Endodermal cell (in vitro differentiated cells): ENCODE data around the gene DGKD. TPM values are rescaled to one million over a fixed set of nuclear protein-coding genes. Genes with fewer than 3 reads are reported as not detected.

Source experiments
- DNase-seq: peaks from one replicate; pipeline ENCODE4 v3.0.0-alpha.2; 2017
- H3K27ac ChIP-seq: 2 replicates; pipeline ENCODE4 v1.5.1; 2013; ENCODE audit warnings: mild to moderate bottlenecking, low read depth, low read length, moderate library complexity
- H3K27me3 ChIP-seq: 2 replicates; pipeline ENCODE4 v1.6.1; 2013; ENCODE audit warnings: mild to moderate bottlenecking, low read length, moderate library complexity; ENCODE audit not compliant: insufficient read depth, control insufficient read depth, poor library complexity, severe bottlenecking
- H3K36me3 ChIP-seq: 2 replicates; pipeline ENCODE4 v1.7.0; 2013; ENCODE audit warnings: mild to moderate bottlenecking, low read length, moderate library complexity; ENCODE audit not compliant: control insufficient read depth, insufficient read depth
- H3K4me1 ChIP-seq: one replicate; pipeline ENCODE4 v1.7.0; 2013; ENCODE audit warnings: low read length; ENCODE audit not compliant: control insufficient read depth, insufficient read depth
- H3K4me3 ChIP-seq: 2 replicates; pipeline ENCODE4 v1.5.1; 2013; ENCODE audit warnings: mild to moderate bottlenecking, low read length, moderate library complexity
- H3K9ac ChIP-seq: 2 replicates; pipeline ENCODE4 v1.6.1; 2013; ENCODE audit warnings: mild to moderate bottlenecking, low read length, moderate library complexity; ENCODE audit not compliant: poor library complexity, severe bottlenecking; ENCODE audit errors: extremely low read depth
- H3K9me3 ChIP-seq: 2 replicates; pipeline ENCODE4 v1.6.1; 2013; ENCODE audit warnings: mild to moderate bottlenecking, low read length, moderate library complexity; ENCODE audit not compliant: control insufficient read depth
- H3K27ac Mint-ChIP-seq: 2 replicates; pipeline ENCODE4 v1.8.0; 2020; ENCODE audit warnings: mixed read lengths
- H3K27me3 Mint-ChIP-seq: 2 replicates; pipeline ENCODE4 v1.8.0; 2021; ENCODE audit warnings: mild to moderate bottlenecking, mixed read lengths; ENCODE audit not compliant: insufficient read depth
- H3K36me3 Mint-ChIP-seq: 2 replicates; pipeline ENCODE4 v1.8.0; 2020; ENCODE audit warnings: low read depth, mixed read lengths
- H3K4me1 Mint-ChIP-seq: 2 replicates; pipeline ENCODE4 v1.8.0; 2020; ENCODE audit warnings: mixed read lengths
- H3K4me3 Mint-ChIP-seq: 2 replicates; pipeline ENCODE4 v1.8.0; 2020; ENCODE audit warnings: mild to moderate bottlenecking, moderate library complexity, mixed read lengths
- H3K9me3 Mint-ChIP-seq: 2 replicates; pipeline ENCODE4 v1.8.0; 2020; ENCODE audit warnings: mild to moderate bottlenecking, mixed read lengths
- CTCF ChIP-seq: fragments of 200-600 bp; sonication (generic); conservative IDR thresholded peaks from 2 replicates; pipeline ENCODE4 v1.5.0; 2021; ENCODE audit warnings: antibody characterized with exemption, mild to moderate bottlenecking
- WGBS, 2 experiments: methylation state at CpG; one replicate each; pipeline versions ENCODE4 v1.1.5 to v1.1.7; 2013; ENCODE audit warnings: missing lambda C conversion rate in 2 of 2, mixed read lengths in 1 of 2; ENCODE audit not compliant: insufficient coverage in 1 of 2, insufficient read length in 1 of 2; 5-methylcytosine and 5-hydroxymethylcytosine counted together
- total RNA-seq, 2 donors: library from RNA; stranded (reverse); fragmentation: NEBNext Ultra II Directional in 1 of 2; extraction: Animal tissue kit (Norgen Biotek cat#: 25700) in 1 of 2; gene quantifications; 2 replicates in 1 of 2; 3 replicates in 1 of 2; pipeline ENCODE4 v1.2.1, GENCODE V29; 2021

DGKD gene
- total RNA-seq, 2 donors from 2014 or later, result 39.2 to 46.9 TPM

- no peak for TF ChIP-seq CTCF
- Histone ChIP-seq H3K27ac (no peak overlapping the region), H3K4me3 (no peak overlapping the region), H3K36me3 (no peaks in the 10 kb centered on the region), H3K4me1 (no peaks in the 10 kb centered on the region), H3K9ac (no peak overlapping the region), H3K9me3 (no peaks in the 10 kb centered on the region), H3K27me3 (no peaks in the 10 kb centered on the region)
- H3K4me1 Mint-ChIP-seq, result peaks cover 3% of the 10 kb centered on the region
- 93 to 96% methylated on average over 4 to 7 of the region's 7 CpGs for WGBS, 2 experiments
- H3K27ac Mint-ChIP-seq, result no peak overlapping the region
- H3K36me3 Mint-ChIP-seq, result no peaks in the 10 kb centered on the region
- DNase-seq, result no peak
- H3K9me3 Mint-ChIP-seq, result no peaks in the 10 kb centered on the region
- no peak overlapping the region for H3K4me3 Mint-ChIP-seq
- H3K27me3 Mint-ChIP-seq, result peaks cover 7% of the 10 kb centered on the region
Measured at GRCh38 chr2:233317196-233317943, 36.9 kb upstream of the DGKD start.

DNA sequence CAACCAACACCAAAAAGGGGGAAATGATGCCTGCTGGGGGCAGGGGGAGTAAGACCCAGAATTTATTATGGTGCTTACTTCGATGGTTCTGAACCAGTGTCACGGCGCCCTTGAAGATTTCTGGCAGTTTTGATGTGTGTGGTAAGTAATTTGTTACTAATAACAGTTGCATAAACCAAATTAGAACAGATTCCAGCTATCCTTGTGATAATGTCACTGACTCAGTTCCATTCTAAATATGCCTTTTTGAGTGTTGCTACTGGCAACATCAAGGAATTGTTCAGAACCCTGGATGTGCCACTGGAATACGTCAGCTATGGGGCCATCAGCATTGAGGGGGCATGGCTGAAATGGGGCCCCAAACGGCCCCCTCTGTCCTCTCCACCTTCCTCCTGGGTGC, 35.0 kb upstream of the DGKD start:
- whole genome bisulfite sequencing, 2 experiments, result 79 to 86% methylated on average over 2 to 5 of the region's 5 CpGs
- no peaks in the 10 kb centered on the region for H3K27me3 ChIP-seq
- no peaks in the 10 kb centered on the region for H3K36me3 Mint-ChIP-seq
- no peak for TF ChIP-seq CTCF
- no peak overlapping the region for H3K4me3 ChIP-seq
- no peaks in the 10 kb centered on the region for H3K4me1 ChIP-seq
- no peaks in the 10 kb centered on the region for H3K9me3 Mint-ChIP-seq
- no peaks in the 10 kb centered on the region for H3K9me3 ChIP-seq
- H3K4me1 Mint-ChIP-seq, result peaks cover 3% of the 10 kb centered on the region
- H3K36me3 ChIP-seq, result no peaks in the 10 kb centered on the region
- H3K27ac Mint-ChIP-seq, result no peak overlapping the region
- no peak overlapping the region for H3K9ac ChIP-seq
- no peak for DNase-seq
- peaks cover 7% of the 10 kb centered on the region for H3K27me3 Mint-ChIP-seq
- H3K4me3 Mint-ChIP-seq, result no peak overlapping the region
- no peak overlapping the region for H3K27ac ChIP-seq

DNA sequence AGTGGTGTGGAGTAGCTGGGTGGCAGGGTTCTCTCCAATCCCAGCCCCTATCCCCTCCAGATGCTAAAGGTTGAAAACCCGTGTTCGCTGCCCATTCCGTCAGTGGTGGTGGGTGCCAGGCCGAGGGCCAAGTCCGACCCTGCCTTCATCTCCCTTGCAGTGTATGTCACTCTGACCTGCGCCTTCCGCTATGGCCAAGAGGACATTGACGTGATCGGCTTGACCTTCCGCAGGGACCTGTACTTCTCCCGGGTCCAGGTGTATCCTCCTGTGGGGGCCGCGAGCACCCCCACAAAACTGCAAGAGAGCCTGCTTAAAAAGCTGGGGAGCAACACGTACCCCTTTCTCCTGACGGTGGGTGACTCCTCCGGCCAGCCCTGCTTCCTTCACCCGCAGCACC, 33.8 kb upstream of the DGKD start:
- no peak overlapping the region for H3K9ac ChIP-seq
- H3K27ac ChIP-seq, result no peak overlapping the region
- no peaks in the 10 kb centered on the region for H3K4me1 ChIP-seq
- H3K4me1 Mint-ChIP-seq, result peaks cover 3% of the 10 kb centered on the region
- no peaks in the 10 kb centered on the region for H3K9me3 Mint-ChIP-seq
- no peak for TF ChIP-seq CTCF
- H3K27me3 ChIP-seq, result no peaks in the 10 kb centered on the region
- H3K27ac Mint-ChIP-seq, result no peak overlapping the region
- H3K4me3 ChIP-seq, result no peak overlapping the region
- WGBS, 2 experiments, result 94 to 96% methylated on average over 12 to 17 of the region's 17 CpGs
- DNase-seq, result no peak
- H3K4me3 Mint-ChIP-seq, result no peak overlapping the region
- peaks cover 7% of the 10 kb centered on the region for H3K27me3 Mint-ChIP-seq
- no peaks in the 10 kb centered on the region for H3K36me3 Mint-ChIP-seq
- no peaks in the 10 kb centered on the region for H3K9me3 ChIP-seq
- H3K36me3 ChIP-seq, result no peaks in the 10 kb centered on the region
